Bronchial epithelial cell (primary cell): ENCODE data around the gene SMIM35. TPM values are rescaled to one million over a fixed set of nuclear protein-coding genes. Genes with fewer than 3 reads are reported as not detected.

Experiments
- DNase-seq: peaks from one replicate; pipeline ENCODE4 v3.0.0-alpha.2; 2010; ENCODE audit warnings: low read depth
- FAIRE-seq: peaks from 2 replicates; lab custom pipeline; 2011; peaks lifted over from hg19 to GRCh38; lab: Jason Lieb, UNC
- H3K27me3 ChIP-seq: 2 replicates; pipeline ENCODE4 v1.5.1; 2011; ENCODE audit warnings: low read length; ENCODE audit not compliant: control insufficient read depth, insufficient read depth
- H3K36me3 ChIP-seq: 2 replicates; pipeline ENCODE4 v1.5.1; 2011; ENCODE audit warnings: low read length; ENCODE audit not compliant: control insufficient read depth, insufficient read depth
- H3K4me3 ChIP-seq: 2 replicates; pipeline ENCODE4 v1.5.1; 2011; ENCODE audit warnings: mild to moderate bottlenecking, low read depth, low read length, control low read depth
- total RNA-seq: library from RNA; depleted of rRNA; stranded (reverse); fragments of >200 nt; gene quantifications from 2 replicates; pipeline ENCODE4 v1.2.1, GENCODE V29; 2014
- TF ChIP-seq, protein P1 (sequence below): IDR thresholded peaks from 2 replicates; pipeline ENCODE4 v1.5.1; 2011; ENCODE audit warnings: mild to moderate bottlenecking, moderate library complexity, low read length, control low read depth, inconsistent platforms; ENCODE audit not compliant: insufficient read depth, severe bottlenecking

Gene SMIM35
- total RNA-seq, 1 donor from 2014 or later, result not detected

- no peaks in the 10 kb centered on the region for H3K27me3 ChIP-seq
- DNase-seq, result no peak
- no peak overlapping the region for H3K4me3 ChIP-seq
- TF ChIP-seq, protein P1, sequence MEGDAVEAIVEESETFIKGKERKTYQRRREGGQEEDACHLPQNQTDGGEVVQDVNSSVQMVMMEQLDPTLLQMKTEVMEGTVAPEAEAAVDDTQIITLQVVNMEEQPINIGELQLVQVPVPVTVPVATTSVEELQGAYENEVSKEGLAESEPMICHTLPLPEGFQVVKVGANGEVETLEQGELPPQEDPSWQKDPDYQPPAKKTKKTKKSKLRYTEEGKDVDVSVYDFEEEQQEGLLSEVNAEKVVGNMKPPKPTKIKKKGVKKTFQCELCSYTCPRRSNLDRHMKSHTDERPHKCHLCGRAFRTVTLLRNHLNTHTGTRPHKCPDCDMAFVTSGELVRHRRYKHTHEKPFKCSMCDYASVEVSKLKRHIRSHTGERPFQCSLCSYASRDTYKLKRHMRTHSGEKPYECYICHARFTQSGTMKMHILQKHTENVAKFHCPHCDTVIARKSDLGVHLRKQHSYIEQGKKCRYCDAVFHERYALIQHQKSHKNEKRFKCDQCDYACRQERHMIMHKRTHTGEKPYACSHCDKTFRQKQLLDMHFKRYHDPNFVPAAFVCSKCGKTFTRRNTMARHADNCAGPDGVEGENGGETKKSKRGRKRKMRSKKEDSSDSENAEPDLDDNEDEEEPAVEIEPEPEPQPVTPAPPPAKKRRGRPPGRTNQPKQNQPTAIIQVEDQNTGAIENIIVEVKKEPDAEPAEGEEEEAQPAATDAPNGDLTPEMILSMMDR, result no peak
- FAIRE-seq, result no peak
- H3K36me3 ChIP-seq, result peaks cover 7% of the 10 kb centered on the region
These were observed 13.2 kb upstream of the SMIM35 start for GRCh38 chr11:118099838-118100556.

DNA sequence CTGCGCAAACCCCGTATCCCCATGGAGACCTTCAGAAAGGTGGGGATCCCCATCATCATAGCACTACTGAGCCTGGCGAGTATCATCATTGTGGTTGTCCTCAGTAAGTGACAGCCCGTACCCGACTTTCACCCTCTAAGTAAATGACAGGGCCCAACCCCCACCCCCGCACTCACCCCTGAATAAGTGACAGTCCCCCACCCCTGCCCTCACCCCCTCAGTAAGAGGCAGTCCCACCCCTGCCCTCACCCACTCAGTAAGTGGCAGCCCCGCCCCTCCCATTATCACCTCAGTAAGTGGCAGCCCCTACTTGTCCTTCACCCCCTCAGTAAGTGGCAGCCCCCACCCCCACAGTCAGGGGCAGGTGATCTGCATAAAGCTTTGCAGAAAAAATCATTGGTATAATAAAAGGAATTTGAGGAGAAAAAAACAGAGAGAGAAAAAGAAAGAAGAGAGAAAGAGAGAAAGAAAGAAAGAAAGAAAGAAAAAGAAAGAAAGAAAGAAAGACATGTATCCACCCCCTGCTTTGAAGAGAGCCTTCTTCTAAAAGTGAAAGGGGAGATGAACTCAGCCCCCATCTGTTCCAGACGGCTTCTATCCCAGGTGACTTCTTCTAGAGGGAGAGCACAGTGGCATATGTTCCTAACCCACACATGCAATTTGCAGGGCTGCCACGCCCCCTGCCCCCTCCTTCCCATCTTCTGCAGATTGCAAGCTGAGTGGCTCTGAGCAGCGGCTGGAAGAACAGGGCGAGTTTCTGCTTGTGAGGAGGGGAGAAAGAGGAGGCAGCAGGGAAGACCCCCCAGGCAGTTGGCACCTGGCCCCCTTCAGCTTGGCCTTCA is 12.5 kb upstream of the SMIM35 start:
- Histone ChIP-seq H3K4me3 (no peak overlapping the region), H3K27me3 (no peaks in the 10 kb centered on the region), H3K36me3 (peaks cover 7% of the 10 kb centered on the region)
- DNase-seq (no peak), FAIRE-seq (no peak)
- TF ChIP-seq, protein P1, result no peak

GRCh38 chr11:118095967-118096367 is 9.2 kb upstream of the SMIM35 start:
- Histone ChIP-seq H3K36me3 (peaks cover 3% of the 10 kb centered on the region), H3K4me3 (no peak overlapping the region), H3K27me3 (no peaks in the 10 kb centered on the region)
- no peak for DNase-seq
- no peak for FAIRE-seq
- TF ChIP-seq, protein P1, result no peak

- Histone ChIP-seq H3K36me3 (peaks cover 2% of the 10 kb centered on the region), H3K4me3 (no peak overlapping the region), H3K27me3 (no peaks in the 10 kb centered on the region)
- TF ChIP-seq, protein P1, result no peak
- DNase-seq, result no peak
- FAIRE-seq, result no peak
These were observed 8.7 kb upstream of the SMIM35 start for GRCh38 chr11:118095493-118095892.

DNA sequence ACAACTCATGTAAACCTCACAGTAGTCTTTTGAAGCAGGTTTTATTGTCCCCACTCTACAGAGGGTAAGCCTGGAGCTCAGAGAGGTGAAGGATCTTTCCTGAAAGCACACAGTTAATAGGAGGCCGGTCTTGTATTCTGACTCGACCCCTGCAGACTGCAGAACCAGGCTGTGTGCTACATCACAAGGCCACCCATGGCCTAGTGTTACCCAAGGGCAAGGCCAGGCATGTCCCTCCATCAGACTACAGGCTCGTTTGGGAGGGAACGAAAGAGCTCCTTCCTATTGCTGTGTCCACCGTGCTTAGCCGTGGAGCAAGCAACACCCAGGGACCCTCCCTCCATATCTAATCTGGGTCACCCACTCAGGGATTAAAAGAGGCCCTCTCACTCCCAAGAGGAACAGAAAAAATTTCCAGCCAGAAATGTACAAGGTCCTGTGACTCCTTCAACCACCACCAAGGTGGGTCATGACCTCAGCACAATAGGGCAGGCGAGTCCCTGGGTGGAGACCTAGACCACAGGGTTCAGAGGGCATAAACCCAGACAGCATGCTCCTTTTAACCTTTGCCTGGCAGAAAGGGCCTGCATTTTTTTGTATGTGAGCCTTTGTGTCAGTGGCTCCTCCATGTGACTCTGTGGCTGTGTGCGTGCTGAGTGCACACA is 6.3 kb upstream of the SMIM35 start:
- Histone ChIP-seq H3K4me3 (no peak overlapping the region), H3K36me3 (no peaks in the 10 kb centered on the region), H3K27me3 (no peaks in the 10 kb centered on the region)
- TF ChIP-seq, protein P1, result no peak
- peak; percentile 7 for FAIRE-seq
- DNase-seq, result peak; percentile 90
